ENCODE results near the gene AFAP1.

GRCh38 chr4:7868892-7869471 is 70.7 kb downstream of the AFAP1 start:
- TF ChIP-seq, protein P1, sequence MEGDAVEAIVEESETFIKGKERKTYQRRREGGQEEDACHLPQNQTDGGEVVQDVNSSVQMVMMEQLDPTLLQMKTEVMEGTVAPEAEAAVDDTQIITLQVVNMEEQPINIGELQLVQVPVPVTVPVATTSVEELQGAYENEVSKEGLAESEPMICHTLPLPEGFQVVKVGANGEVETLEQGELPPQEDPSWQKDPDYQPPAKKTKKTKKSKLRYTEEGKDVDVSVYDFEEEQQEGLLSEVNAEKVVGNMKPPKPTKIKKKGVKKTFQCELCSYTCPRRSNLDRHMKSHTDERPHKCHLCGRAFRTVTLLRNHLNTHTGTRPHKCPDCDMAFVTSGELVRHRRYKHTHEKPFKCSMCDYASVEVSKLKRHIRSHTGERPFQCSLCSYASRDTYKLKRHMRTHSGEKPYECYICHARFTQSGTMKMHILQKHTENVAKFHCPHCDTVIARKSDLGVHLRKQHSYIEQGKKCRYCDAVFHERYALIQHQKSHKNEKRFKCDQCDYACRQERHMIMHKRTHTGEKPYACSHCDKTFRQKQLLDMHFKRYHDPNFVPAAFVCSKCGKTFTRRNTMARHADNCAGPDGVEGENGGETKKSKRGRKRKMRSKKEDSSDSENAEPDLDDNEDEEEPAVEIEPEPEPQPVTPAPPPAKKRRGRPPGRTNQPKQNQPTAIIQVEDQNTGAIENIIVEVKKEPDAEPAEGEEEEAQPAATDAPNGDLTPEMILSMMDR (IDR thresholded peaks at IDR 0.05; ENCODE audit: insufficient read depth, low read depth, low read length): no peak
- TF ChIP-seq EZH2 (IDR thresholded peaks at IDR 0.05; ENCODE audit: insufficient read depth, low read length): no peak

Measured in astrocyte (in vitro differentiated cells and primary cell).